BE2C (cell line): ENCODE data around the gene DENND1A.

Experiments
- DNase-seq: peaks from one replicate; pipeline ENCODE4 v3.0.0-alpha.2; 2020
- H3K27me3 ChIP-seq: fragments of 250-450 bp; sonication (Bioruptor Pico); 2 replicates; pipeline ENCODE4 v1.5.1; 2020; ENCODE audit warnings: mild to moderate bottlenecking
- H3K36me3 ChIP-seq: fragments of 250-450 bp; sonication (Bioruptor Pico); 2 replicates; pipeline ENCODE4 v1.5.1; 2020; ENCODE audit warnings: mild to moderate bottlenecking
- H3K4me1 ChIP-seq: fragments of 250-450 bp; sonication (Bioruptor Pico); 2 replicates; pipeline ENCODE4 v1.5.1; 2020
- H3K4me3 ChIP-seq: 2 replicates; pipeline ENCODE4 v1.5.1; 2011; ENCODE audit warnings: low read depth, low read length
- H3K9me3 ChIP-seq: fragments of 250-450 bp; sonication (Bioruptor Pico); 2 replicates; pipeline ENCODE4 v1.5.1; 2020
- CTCF ChIP-seq: IDR thresholded peaks from 2 replicates; pipeline ENCODE4 v1.5.1; 2012; ENCODE audit warnings: mild to moderate bottlenecking, low read depth, low read length

Gene DENND1A

GRCh38 chr9:123622711-123623241 is 307.1 kb downstream of the DENND1A start:
- Histone ChIP-seq H3K27me3 (no peaks in the 10 kb centered on the region), H3K4me3 (no peak overlapping the region), H3K4me1 (no peaks in the 10 kb centered on the region), H3K36me3 (no peaks in the 10 kb centered on the region), H3K9me3 (no peaks in the 10 kb centered on the region)
- no peak for DNase-seq
- TF ChIP-seq CTCF: no peak

- Histone ChIP-seq H3K36me3 (no peaks in the 10 kb centered on the region), H3K4me1 (no peaks in the 10 kb centered on the region), H3K9me3 (no peaks in the 10 kb centered on the region), H3K27me3 (no peaks in the 10 kb centered on the region), H3K4me3 (no peak overlapping the region)
- DNase-seq: no peak
- TF ChIP-seq CTCF: no peak
These were observed 309.7 kb downstream of the DENND1A start for GRCh38 chr9:123620239-123620638.

- H3K4me1 ChIP-seq: no peaks in the 10 kb centered on the region
- H3K4me3 ChIP-seq: no peak overlapping the region
- H3K9me3 ChIP-seq: no peaks in the 10 kb centered on the region
- H3K27me3 ChIP-seq: no peaks in the 10 kb centered on the region
- no peaks in the 10 kb centered on the region for H3K36me3 ChIP-seq
- TF ChIP-seq CTCF: no peak
- no peak for DNase-seq
These were observed 311.8 kb downstream of the DENND1A start for GRCh38 chr9:123617952-123618678.

GRCh38 chr9:123617286-123617685 is 312.6 kb downstream of the DENND1A start:
- Histone ChIP-seq H3K9me3 (no peaks in the 10 kb centered on the region), H3K27me3 (no peaks in the 10 kb centered on the region), H3K36me3 (no peaks in the 10 kb centered on the region), H3K4me1 (no peaks in the 10 kb centered on the region), H3K4me3 (no peak overlapping the region)
- TF ChIP-seq CTCF: no peak
- no peak for DNase-seq

GRCh38 chr9:123616707-123617106 is 313.2 kb downstream of the DENND1A start:
- no peak for DNase-seq
- Histone ChIP-seq H3K36me3 (no peaks in the 10 kb centered on the region), H3K27me3 (no peaks in the 10 kb centered on the region), H3K4me3 (no peak overlapping the region), H3K4me1 (no peaks in the 10 kb centered on the region), H3K9me3 (no peaks in the 10 kb centered on the region)
- TF ChIP-seq CTCF: no peak

GRCh38 chr9:123615381-123615780 is 314.5 kb downstream of the DENND1A start:
- Histone ChIP-seq H3K27me3 (no peaks in the 10 kb centered on the region), H3K4me3 (no peak overlapping the region), H3K36me3 (no peaks in the 10 kb centered on the region), H3K4me1 (peaks cover 2% of the 10 kb centered on the region), H3K9me3 (no peaks in the 10 kb centered on the region)
- DNase-seq: no peak
- no peak for TF ChIP-seq CTCF
